ENCODE data around the gene MVD.
A peak's percentile ranks its signal among the peaks of the same experiment; 100 is the strongest.

The MVD gene

GRCh38 chr16:88697116-88697830 is 34.4 kb upstream of the MVD start:
- DNase-seq = no peak

GRCh38 chr16:88696441-88696840 is 33.5 kb upstream of the MVD start:
- DNase-seq = no peak

GRCh38 chr16:88695753-88696152 is 32.9 kb upstream of the MVD start:
- no peak for DNase-seq

- peak in 1 of 2 donors; percentile 77 for DNase-seq
Measured at GRCh38 chr16:88695218-88695617, 32.3 kb upstream of the MVD start.

- DNase-seq = no peak
Measured at GRCh38 chr16:88694221-88695087, 31.6 kb upstream of the MVD start.

- DNase-seq = no peak
Measured at GRCh38 chr16:88693420-88694177, 30.7 kb upstream of the MVD start.

GRCh38 chr16:88692861-88693260 is 30.0 kb upstream of the MVD start:
- no peak for DNase-seq

GRCh38 chr16:88691924-88692560 is 29.2 kb upstream of the MVD start:
- peak; percentile 86 to 97 for DNase-seq

GRCh38 chr16:88691129-88691813 is 28.4 kb upstream of the MVD start:
- DNase-seq = no peak

- peak in 1 of 2 donors; percentile 31 for DNase-seq
Measured at GRCh38 chr16:88690341-88691128, 27.6 kb upstream of the MVD start.

GRCh38 chr16:88688013-88688778 is 25.3 kb upstream of the MVD start:
- DNase-seq = no peak

- no peak for DNase-seq
Measured at GRCh38 chr16:88687676-88688012, 24.8 kb upstream of the MVD start.

- no peak for DNase-seq
Measured at GRCh38 chr16:88687254-88687576, 24.3 kb upstream of the MVD start.

GRCh38 chr16:88686439-88687253 is 23.8 kb upstream of the MVD start, which contains the start of gene SNAI3:
TSS of gene SNAI3 (minus strand) at chr16:88686507. CDS start at chr16:88686406, 101 bp downstream.
- DNase-seq = peak; percentile 94 to 99

- peak in 1 of 2 donors; percentile 44 for DNase-seq
Measured at GRCh38 chr16:88686062-88686438, 23.2 kb upstream of the MVD start.

- peak; percentile 68 to 83 for DNase-seq
Measured at GRCh38 chr16:88685156-88686061, 22.5 kb upstream of the MVD start.

GRCh38 chr16:88684569-88685155 is 21.8 kb upstream of the MVD start:
- DNase-seq = peak in 1 of 2 donors; percentile 41

Measured in inflammatory macrophage (primary cell).